ENCODE measurements around the gene WRNIP1.

Gene WRNIP1

DNA sequence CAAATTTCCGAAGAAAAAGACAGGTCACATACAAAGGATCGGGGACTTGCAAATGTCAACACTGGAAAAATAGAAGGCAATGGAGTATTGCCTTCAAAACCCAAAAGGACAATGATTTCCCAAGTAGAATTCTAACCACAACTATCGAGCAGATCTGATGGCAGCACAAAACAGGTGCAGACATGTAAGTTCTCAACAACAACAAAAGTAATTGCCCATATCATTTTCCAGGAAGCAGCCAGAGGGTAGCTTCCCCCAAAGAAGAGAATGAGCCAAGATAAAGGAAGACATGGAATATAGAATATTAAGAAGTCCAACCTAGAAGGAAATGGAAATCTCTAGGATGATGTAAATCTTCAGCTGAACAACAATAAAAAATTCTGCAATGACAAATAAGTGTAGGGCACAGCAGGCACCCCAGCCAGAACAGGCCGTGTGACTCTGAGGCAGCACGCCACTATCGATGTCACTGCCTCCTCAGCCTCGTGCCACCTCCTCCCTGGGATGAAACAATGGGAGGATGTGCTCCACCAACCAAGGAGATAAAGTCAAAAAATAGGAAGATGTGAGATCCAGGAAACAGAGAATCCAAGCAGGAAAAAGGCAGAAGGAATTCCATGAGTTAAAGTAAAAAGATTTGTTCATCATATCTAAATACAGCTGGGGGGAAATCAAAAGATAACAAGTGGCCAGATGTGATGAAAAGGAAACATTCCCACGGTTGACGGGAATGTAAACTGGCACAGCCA lies 42.3 kb downstream of the WRNIP1 start:
- DNase-seq (ENCODE audit: low read depth), result no peak

DNA sequence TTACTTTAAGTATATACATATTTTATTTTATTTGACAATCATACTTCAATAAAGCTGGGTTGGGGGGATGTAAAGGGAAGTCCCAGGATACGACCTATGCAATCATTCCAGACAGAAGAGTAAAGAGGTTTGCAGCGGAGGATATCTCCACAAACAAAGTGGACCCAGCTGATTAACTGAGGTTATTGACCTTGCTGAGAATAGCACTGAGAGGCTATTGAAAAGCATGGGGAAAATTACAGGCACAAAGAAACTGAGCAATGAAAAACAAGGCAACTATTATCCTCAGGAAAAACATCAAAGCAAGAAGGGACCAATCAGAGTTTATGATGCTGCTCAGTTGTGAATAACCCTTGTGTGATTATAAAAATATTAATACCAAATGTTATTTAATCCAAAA lies 43.8 kb downstream of the WRNIP1 start:
- no peak for DNase-seq (ENCODE audit: low read depth)

DNA sequence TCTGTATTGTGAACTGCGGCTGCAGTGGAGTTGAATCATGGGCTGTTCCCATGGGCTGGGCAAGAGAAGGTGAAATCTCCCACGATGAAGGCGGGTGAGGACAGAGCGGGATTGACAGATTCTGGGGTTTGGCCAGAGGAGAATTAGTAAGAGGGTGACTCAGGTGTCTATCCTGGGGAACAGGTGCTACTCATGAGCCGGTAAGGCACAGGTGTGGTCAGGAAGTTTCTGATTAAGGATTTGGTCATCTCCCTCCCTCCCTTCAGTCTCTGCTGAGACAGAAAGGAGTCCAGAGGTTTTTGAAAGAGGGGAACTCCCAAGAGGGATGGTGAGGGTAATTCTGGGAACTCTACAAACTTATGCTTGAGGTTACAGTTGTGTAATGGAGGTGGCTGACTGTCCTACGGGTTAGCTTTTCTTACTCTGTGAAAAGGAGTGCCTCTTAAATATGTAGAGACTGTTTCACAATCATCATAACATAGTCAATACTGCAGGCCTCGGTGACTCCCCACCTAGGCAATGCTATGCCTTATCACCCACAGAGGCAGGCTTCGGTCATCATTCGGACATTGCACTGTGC lies 45.0 kb downstream of the WRNIP1 start:
- DNase-seq (ENCODE audit: low read depth), result no peak

DNA sequence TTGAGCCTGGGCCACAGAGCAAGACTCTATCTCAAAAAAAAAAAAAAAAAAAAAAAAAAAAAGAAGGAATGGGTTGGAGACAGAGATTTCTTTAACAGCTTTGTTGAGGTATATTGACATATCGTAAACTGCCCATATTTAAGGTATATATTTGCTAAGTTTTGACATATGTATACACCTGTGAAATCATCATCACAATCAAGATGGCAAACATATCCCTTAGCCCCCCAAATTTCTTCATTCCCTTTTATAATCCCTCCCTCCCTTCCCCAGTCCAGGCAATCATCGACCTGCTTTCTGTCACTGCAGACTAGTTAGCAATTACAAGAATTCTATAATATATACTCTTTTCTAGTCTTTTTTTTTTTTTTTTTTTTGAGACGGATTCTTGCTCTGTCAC lies 47.5 kb downstream of the WRNIP1 start:
- no peak for DNase-seq (ENCODE audit: low read depth)

DNA sequence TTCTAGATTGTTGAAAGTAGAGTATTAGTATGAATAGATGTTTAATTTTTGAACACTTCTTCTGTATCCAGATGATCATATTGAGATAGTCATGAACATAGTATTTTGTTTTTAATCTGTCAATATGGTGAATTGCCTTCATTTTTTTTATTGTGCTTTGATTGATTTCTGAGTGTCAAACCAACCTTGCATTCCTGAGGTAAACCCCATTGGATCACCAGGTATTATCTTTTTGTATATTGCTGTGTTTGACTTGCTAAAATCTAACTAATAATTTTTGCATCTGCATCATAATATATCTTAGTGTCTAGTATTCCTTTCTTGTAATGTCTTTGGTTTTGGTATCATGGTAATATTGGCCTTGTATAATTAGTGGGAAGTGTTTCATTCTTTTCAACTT lies 51.0 kb downstream of the WRNIP1 start:
- DNase-seq (ENCODE audit: low read depth), result no peak

DNA sequence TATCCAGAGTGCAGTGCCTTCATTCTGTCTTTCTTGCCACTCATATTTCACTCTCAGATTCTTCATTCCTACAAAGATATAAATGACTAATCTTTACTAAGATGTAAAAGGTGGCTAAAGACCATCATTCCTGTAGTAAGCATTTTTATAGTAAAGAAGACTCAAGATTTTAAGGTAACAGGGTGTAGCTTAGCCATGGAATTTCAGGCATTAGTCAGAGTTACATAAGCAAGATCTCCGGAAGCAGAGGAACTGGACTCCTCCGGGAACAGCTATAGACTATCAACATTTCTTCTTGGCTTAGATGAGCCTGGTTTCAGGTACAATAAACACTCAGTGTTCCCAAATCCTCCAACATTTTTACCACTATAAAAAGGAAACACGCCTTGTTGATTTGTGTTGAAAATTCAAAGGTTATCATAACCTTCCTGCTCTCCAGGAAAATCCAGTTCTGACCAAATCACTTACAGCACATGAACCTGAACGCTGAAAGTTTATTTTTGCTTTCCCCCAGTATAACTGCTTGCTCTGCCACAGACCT lies 52.8 kb downstream of the WRNIP1 start:
- DNase-seq (ENCODE audit: low read depth), result no peak

DNA sequence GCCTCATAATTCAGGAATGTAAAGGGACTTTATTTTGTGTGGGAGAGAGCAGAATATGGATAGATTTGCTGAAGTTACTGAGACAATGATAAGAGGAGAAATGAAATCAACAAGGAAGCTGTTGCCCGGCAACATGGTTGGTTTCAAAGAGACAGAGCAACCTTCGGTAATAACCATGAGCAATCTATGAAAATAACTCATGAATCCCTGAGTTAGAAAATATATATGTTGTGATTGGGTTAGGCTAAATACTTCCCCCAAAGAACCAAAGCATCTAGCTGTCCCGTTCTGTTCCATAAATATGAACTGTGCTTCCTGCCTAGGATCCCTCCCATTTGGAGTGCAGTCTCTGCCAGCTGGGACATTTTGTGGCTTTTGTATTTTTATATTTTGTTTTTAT lies 53.4 kb downstream of the WRNIP1 start:
- DNase-seq (ENCODE audit: low read depth), result no peak

DNA sequence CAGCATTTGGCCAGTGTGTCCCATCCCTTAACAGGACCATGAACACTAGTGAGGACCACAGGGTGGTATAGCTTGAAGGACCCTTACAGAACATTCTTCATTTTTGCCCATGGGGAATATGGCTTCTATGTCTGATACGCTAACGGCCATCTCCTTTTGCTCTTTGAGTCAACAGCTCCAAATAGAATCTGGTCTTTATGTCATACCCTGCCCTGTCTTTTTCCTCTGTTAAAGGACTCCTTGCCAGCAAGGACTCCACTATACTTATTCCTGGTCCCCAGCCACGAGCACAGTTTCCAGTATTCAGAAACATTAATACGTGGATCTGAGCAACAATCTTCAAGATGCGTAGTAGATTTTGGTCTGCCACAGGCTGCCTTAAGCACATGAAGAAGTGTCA lies 53.9 kb downstream of the WRNIP1 start:
- DNase-seq (ENCODE audit: low read depth), result no peak

DNA sequence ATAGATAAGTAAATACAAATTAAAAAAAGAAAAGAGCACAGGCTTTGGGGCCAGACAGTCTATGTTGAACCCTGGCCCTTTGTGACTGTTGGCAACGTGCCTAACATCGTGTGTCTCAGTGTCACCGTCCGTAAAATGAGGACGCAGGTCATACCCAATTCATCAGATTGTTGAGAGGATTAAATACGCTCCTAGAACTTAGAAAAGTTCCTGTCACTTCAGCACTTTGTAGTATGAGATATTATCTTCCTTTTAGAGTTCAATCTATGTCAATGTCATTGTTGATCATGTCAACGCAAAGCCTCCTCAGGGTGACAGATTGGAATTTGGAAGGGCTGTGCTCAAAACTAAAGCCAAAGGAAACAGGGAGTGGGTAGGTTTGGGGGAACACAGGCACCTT lies 54.8 kb downstream of the WRNIP1 start:
- DNase-seq (ENCODE audit: low read depth), result no peak

DNA sequence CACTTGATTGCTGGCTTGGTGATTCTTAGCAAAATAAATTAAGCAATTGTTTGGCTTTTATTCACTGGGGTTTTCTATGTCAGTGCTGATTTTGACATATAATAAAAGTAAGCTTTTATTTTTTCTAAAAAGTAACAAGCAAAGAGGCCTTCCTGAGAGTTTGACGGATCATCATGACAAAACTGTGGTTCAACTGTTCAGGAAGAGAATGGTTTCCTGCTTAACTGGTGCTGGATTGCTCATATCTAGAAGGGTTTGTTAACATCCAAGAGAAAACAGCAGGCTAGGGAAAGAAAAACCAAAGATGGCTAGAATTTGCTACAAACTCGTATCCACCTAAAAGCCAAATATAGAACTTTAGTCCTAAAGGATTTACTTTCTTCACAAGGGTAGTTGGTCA lies 55.2 kb downstream of the WRNIP1 start:
- no peak for DNase-seq (ENCODE audit: low read depth)

DNA sequence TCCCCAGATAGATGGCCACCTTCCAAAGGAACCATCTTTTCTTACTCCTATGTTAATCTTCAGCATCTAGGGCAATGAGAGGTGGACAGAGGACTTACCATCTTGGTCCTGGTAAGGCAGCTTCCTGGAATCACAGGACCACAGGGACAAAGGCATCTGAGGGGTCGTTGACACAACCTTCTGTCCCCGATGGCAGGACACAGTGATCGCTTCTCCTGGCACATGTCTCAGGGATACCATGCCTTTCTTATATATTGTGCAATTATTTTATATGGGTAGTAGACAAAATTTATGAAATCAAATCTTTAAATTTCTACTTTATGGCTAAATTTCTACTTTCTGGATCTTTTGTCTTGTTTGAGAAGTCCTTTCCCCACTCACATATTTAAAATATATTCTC lies 56.4 kb downstream of the WRNIP1 start:
- DNase-seq (ENCODE audit: low read depth), result no peak

DNA sequence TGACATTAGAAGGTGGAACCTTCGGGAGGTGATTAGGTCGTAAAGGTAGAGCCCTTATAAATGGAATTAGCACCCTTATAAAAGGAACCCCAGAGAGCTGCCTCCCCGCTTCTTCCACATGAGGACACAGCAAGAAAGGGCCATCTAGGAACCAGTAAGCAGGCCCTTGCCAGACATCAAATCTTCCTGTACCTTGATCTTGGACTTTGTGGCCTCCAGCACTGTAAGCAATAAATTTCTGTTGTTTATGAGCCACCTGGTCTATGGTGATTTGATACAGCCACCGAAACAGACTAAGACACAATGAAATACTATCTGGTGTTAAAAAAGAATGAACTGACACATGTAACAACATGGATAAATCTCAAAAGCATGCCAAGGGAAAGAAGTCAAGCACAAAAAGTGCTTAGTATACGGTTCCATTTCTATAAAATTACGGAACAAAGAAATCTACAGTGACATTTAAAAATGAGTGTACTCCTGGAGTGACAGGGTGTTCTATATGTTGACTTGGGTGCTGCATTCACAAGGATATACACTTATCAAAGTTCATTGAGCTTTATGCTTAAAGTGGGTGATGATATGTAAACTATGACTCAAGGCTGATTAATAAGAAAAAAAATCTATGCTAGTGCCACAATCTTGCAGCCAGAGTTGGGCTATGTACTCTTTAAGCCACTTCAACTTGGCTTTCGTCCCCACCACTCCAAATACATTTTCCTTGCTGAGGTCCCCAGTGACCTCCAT lies 58.1 kb downstream of the WRNIP1 start:
- DNase-seq (ENCODE audit: low read depth), result no peak

DNA sequence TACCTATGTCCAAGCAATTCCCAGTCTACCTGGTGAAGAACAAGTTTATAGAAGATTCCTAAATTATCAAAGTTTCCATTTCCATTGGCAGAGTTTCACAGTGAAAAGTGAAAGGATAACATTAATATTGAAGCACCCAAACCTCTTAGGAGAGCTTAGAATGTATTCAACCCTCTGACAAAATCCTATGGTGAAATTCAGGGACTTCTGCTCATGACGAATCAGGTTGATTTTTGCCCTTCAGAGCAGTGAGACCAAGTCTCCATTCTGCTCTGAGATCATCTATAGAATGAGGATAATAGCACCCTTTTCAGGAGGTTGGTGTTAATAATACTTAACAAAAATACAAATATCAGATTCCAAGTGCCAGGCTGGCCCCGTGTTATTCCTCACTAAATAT lies 60.9 kb downstream of the WRNIP1 start:
- no peak for DNase-seq (ENCODE audit: low read depth)

DNA sequence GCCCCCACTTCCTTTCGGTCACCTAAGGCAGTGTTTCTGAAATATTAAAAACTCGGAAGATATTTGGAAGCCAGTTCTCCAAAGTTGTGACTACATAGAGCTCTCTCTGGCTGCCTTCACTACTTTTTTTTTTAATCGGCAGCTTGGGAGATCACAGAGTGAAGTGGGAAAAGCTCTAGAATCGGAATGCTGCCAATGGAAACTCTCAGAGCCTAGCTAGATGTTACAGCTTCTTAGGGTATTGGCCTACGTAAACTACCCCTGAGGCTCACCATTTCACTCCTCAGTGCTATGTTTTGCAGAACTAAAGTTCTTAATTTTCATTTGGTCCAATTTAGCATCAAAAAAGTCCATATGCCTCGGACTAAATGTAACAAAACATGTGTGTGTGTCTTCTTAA lies 61.9 kb downstream of the WRNIP1 start:
- no peak for DNase-seq (ENCODE audit: low read depth)

DNA sequence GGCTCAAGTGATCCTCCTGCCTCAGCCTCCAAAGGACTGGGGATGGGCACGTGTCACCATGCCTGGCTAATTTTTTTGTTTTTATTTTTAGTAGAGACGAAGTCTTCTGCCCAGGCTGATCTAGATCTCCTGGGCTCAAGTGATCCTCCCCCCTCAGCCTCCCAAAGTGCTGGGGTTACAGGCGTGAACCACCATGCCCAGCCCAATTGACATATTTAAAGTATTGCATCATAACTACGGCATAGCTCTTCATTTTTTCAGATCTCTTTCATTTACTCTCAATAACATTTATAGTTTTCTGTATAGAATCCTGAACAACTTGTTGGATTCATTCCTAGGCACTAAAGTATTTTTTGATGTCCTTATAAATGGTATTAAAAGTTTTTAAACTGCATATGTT lies 63.4 kb downstream of the WRNIP1 start:
- no peak for DNase-seq (ENCODE audit: low read depth)

DNA sequence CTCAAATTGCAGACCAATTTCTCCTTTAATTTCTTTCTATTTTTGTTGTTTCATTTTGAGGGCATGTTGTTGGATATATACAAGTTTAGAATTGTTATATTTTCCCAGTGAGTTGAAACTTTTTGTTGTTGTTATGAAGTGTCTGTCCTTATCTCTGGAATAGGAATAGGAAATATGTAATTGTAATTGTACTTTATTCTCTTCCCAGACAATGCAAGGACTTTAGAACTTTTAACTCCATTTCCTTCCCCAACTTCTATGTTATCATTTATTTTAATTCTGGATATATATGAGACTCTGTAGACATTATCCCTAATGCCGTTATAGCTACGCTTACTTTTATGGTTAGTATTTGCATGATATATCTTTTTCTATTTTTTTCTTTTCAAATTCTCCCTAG lies 64.1 kb downstream of the WRNIP1 start:
- DNase-seq (ENCODE audit: low read depth), result no peak

DNA sequence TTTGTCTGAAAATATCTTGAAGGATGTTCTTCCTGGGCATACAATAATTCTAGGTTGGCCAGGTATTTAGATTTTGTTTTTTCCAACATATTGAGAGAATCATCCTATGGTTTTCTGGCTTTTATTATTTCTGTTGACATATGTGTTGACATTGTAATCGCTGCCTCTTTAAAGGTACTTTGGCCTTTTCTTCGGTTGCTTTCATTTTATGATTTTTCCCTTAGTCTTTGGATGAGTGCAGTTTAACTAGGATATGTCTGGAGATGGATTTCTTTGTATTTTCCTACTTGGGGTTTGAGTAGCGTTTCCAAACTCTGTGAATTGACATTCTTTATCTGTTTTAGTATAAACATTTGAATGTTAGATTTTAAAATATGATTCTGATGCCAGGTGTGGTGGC lies 65.0 kb downstream of the WRNIP1 start:
- DNase-seq (ENCODE audit: low read depth), result no peak

DNA sequence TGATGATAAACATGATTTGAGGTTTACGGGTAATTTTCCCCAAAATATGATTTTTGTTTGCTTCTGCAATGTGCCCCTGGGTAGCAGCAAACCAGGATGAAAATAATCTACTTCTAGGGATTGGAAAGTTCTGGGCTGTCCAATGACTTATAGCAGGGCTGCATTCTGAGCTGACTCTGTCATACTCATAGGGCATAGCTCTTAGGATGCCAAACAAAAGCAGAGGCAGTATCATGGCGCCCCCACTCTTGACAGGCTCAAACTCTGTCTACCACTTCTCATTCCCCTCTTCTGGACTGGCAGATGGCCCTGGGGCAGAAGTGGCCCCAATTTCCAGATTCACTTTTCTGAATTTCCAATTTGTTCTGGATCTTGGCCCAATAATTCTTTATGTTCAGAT lies 66.2 kb downstream of the WRNIP1 start:
- no peak for DNase-seq (ENCODE audit: low read depth)

DNA sequence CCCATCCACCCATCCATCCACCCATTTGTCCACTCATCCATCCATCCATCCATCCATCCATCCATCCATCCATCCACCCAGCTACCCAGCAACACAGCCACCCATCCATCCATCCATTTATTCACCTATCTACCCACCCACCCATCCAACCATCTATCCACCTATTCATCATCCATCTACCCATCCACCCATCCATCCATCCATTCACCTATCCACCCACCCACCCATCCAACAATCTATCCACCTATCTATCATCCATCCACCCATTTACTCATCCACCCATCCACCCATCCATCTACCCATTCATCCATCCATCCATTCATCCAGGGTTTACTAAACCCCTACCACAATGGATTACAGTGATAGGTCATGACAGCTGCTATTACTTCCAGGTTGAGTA lies 69.1 kb downstream of the WRNIP1 start:
- DNase-seq (ENCODE audit: low read depth), result no peak

Data from activated T-cell treated with anti-CD3 and anti-CD28 coated beads for 48 hours (primary cell).